Measurements from ENCODE around the gene WDR73. TPM values are rescaled to one million over a fixed set of nuclear protein-coding genes. Genes with fewer than 3 reads are reported as not detected.
A peak's percentile ranks its signal among the peaks of the same experiment; 100 is the strongest.

The WDR73 gene
- total and polyA plus RNA-seq, 4 donors, result 7.5 to 16.0 (median 10.1) TPM

DNA sequence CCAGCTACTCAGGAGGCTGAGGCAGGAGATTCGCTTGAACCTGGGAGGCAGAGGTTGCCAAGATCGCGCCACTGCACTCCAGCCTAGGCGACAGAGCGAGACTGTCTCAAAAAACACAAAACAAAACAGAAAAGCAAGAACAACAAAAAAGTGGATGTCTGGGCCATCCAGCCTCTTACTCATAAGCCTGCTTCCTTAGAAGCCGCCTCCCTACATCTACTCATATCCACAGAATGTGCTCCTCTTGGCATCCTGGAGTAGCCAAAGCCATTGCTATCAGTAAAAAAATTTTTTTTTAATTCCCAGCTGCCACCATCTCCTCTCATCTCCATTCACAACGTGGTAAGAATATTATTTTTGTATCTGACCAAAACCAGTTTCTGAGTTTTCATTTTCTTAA is 42.5 kb downstream of the WDR73 start:
- no peak for TF ChIP-seq SP1 (IDR thresholded peaks at IDR 0.05)
- WGBS, result 98% methylated on average over 7 of the region's 7 CpGs

GRCh38 chr15:84609818-84610525 is 44.1 kb downstream of the WDR73 start:
- TF ChIP-seq FOXA1 (IDR thresholded peaks at IDR 0.05) (peak; percentile 14), HNF4G (IDR thresholded peaks at IDR 0.05) (no peak), HNF4A (conservative IDR thresholded peaks at IDR 0.05) (peak; percentile 10 to 45), TAF1 (conservative IDR thresholded peaks at IDR 0.05) (no peak), RXRA (IDR thresholded peaks at IDR 0.05) (peak in 1 of 2 donors; percentile 49), RAD21 (IDR thresholded peaks at IDR 0.05) (no peak), SP1 (IDR thresholded peaks at IDR 0.05) (peak; percentile 17)
- TF ChIP-seq, protein P1, sequence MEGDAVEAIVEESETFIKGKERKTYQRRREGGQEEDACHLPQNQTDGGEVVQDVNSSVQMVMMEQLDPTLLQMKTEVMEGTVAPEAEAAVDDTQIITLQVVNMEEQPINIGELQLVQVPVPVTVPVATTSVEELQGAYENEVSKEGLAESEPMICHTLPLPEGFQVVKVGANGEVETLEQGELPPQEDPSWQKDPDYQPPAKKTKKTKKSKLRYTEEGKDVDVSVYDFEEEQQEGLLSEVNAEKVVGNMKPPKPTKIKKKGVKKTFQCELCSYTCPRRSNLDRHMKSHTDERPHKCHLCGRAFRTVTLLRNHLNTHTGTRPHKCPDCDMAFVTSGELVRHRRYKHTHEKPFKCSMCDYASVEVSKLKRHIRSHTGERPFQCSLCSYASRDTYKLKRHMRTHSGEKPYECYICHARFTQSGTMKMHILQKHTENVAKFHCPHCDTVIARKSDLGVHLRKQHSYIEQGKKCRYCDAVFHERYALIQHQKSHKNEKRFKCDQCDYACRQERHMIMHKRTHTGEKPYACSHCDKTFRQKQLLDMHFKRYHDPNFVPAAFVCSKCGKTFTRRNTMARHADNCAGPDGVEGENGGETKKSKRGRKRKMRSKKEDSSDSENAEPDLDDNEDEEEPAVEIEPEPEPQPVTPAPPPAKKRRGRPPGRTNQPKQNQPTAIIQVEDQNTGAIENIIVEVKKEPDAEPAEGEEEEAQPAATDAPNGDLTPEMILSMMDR (IDR thresholded peaks at IDR 0.05; ENCODE audit: low read depth, low read length, missing input control), result no peak
- TF ChIP-seq, protein P2, sequence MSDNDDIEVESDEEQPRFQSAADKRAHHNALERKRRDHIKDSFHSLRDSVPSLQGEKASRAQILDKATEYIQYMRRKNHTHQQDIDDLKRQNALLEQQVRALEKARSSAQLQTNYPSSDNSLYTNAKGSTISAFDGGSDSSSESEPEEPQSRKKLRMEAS (IDR thresholded peaks at IDR 0.05), result peak; percentile 82
- TF ChIP-seq, protein P3, sequence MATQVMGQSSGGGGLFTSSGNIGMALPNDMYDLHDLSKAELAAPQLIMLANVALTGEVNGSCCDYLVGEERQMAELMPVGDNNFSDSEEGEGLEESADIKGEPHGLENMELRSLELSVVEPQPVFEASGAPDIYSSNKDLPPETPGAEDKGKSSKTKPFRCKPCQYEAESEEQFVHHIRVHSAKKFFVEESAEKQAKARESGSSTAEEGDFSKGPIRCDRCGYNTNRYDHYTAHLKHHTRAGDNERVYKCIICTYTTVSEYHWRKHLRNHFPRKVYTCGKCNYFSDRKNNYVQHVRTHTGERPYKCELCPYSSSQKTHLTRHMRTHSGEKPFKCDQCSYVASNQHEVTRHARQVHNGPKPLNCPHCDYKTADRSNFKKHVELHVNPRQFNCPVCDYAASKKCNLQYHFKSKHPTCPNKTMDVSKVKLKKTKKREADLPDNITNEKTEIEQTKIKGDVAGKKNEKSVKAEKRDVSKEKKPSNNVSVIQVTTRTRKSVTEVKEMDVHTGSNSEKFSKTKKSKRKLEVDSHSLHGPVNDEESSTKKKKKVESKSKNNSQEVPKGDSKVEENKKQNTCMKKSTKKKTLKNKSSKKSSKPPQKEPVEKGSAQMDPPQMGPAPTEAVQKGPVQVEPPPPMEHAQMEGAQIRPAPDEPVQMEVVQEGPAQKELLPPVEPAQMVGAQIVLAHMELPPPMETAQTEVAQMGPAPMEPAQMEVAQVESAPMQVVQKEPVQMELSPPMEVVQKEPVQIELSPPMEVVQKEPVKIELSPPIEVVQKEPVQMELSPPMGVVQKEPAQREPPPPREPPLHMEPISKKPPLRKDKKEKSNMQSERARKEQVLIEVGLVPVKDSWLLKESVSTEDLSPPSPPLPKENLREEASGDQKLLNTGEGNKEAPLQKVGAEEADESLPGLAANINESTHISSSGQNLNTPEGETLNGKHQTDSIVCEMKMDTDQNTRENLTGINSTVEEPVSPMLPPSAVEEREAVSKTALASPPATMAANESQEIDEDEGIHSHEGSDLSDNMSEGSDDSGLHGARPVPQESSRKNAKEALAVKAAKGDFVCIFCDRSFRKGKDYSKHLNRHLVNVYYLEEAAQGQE (IDR thresholded peaks at IDR 0.05), result no peak
- WGBS, result 51% methylated on average over 11 of the region's 11 CpGs
- no peak for DNase-seq (ENCODE audit: low spot score)
- H3K9me3 ChIP-seq (ENCODE audit: control insufficient read depth in 4 of 4, low read length in 3 of 4), result no peaks in the 10 kb centered on the region
- H3K4me1 ChIP-seq (ENCODE audit: control insufficient read depth in 4 of 4, insufficient read depth in 4 of 4, low read length in 3 of 4), result peaks cover 16 to 42% (median 23%) of the 10 kb centered on the region in 4 donors
- H3K9ac ChIP-seq (ENCODE audit: low read depth in 1 of 2, low read length in 2 of 2), result no peak overlapping the region
- no peak overlapping the region for H3K4me3 ChIP-seq (ENCODE audit: low read depth in 1 of 3, low read length in 3 of 3)
- H3K36me3 ChIP-seq (ENCODE audit: control insufficient read depth in 4 of 4, insufficient read depth in 3 of 4, low read depth in 1 of 4, low read length in 3 of 4), result peaks cover 0 to 6% (median under 1%) of the 10 kb centered on the region in 4 donors
- no peaks in the 10 kb centered on the region for H3K27me3 ChIP-seq (ENCODE audit: control insufficient read depth in 4 of 4, insufficient read depth in 4 of 4, low read length in 3 of 4)
- peak overlapping the region in 1 of 2 donors; percentile 61 for H3K27ac ChIP-seq (ENCODE audit: low read depth in 1 of 2, low read length in 2 of 2)

More for the DNA sequence above, 42.5 kb downstream of the WDR73 start:
- no peaks in the 10 kb centered on the region for H3K27me3 ChIP-seq (ENCODE audit: control insufficient read depth in 4 of 4, insufficient read depth in 4 of 4, low read length in 3 of 4)
- H3K36me3 ChIP-seq (ENCODE audit: control insufficient read depth in 4 of 4, insufficient read depth in 3 of 4, low read depth in 1 of 4, low read length in 3 of 4), result peaks cover 0 to 1% (median 0%) of the 10 kb centered on the region in 4 donors
- peaks cover 3 to 27% (median 13%) of the 10 kb centered on the region in 4 donors for H3K4me1 ChIP-seq (ENCODE audit: control insufficient read depth in 4 of 4, insufficient read depth in 4 of 4, low read length in 3 of 4)
- no peak overlapping the region for H3K4me3 ChIP-seq (ENCODE audit: low read depth in 1 of 3, low read length in 3 of 3)
- H3K27ac ChIP-seq (ENCODE audit: low read depth in 1 of 2, low read length in 2 of 2), result no peak overlapping the region
- H3K9ac ChIP-seq (ENCODE audit: low read depth in 1 of 2, low read length in 2 of 2), result no peak overlapping the region
- no peaks in the 10 kb centered on the region for H3K9me3 ChIP-seq (ENCODE audit: control insufficient read depth in 4 of 4, low read length in 3 of 4)
- no peak for DNase-seq (ENCODE audit: low spot score)

GRCh38 chr15:84608707-84609284 is 45.3 kb downstream of the WDR73 start:
- Histone ChIP-seq H3K27me3 (ENCODE audit: control insufficient read depth in 4 of 4, insufficient read depth in 4 of 4, low read length in 3 of 4) (no peaks in the 10 kb centered on the region), H3K4me1 (ENCODE audit: control insufficient read depth in 4 of 4, insufficient read depth in 4 of 4, low read length in 3 of 4) (peaks cover 16 to 45% (median 26%) of the 10 kb centered on the region in 4 donors), H3K4me3 (ENCODE audit: low read depth in 1 of 3, low read length in 3 of 3) (no peak overlapping the region), H3K9ac (ENCODE audit: low read depth in 1 of 2, low read length in 2 of 2) (no peak overlapping the region), H3K9me3 (ENCODE audit: control insufficient read depth in 4 of 4, low read length in 3 of 4) (no peaks in the 10 kb centered on the region), H3K27ac (ENCODE audit: low read depth in 1 of 2, low read length in 2 of 2) (no peak overlapping the region), H3K36me3 (ENCODE audit: control insufficient read depth in 4 of 4, insufficient read depth in 3 of 4, low read depth in 1 of 4, low read length in 3 of 4) (peaks cover 1 to 6% (median 4%) of the 10 kb centered on the region in 4 donors)
- no peak for DNase-seq (ENCODE audit: low spot score)
- WGBS, result 85% methylated on average over 1 of the region's 1 CpG
- TF ChIP-seq, protein P2 (IDR thresholded peaks at IDR 0.05), result no peak
- TF ChIP-seq FOXA1 (IDR thresholded peaks at IDR 0.05) (no peak), HNF4G (IDR thresholded peaks at IDR 0.05) (no peak), RXRA (IDR thresholded peaks at IDR 0.05) (no peak), HNF4A (conservative IDR thresholded peaks at IDR 0.05) (no peak), RAD21 (IDR thresholded peaks at IDR 0.05) (no peak), EGR1 (IDR thresholded peaks at IDR 0.05; ENCODE audit: low read depth in 2 of 2) (no peak), TAF1 (conservative IDR thresholded peaks at IDR 0.05) (no peak)
- TF ChIP-seq, protein P4, sequence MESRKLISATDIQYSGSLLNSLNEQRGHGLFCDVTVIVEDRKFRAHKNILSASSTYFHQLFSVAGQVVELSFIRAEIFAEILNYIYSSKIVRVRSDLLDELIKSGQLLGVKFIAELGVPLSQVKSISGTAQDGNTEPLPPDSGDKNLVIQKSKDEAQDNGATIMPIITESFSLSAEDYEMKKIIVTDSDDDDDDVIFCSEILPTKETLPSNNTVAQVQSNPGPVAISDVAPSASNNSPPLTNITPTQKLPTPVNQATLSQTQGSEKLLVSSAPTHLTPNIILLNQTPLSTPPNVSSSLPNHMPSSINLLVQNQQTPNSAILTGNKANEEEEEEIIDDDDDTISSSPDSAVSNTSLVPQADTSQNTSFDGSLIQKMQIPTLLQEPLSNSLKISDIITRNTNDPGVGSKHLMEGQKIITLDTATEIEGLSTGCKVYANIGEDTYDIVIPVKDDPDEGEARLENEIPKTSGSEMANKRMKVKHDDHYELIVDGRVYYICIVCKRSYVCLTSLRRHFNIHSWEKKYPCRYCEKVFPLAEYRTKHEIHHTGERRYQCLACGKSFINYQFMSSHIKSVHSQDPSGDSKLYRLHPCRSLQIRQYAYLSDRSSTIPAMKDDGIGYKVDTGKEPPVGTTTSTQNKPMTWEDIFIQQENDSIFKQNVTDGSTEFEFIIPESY (IDR thresholded peaks at IDR 0.05), result no peak
- TF ChIP-seq, protein P3 (IDR thresholded peaks at IDR 0.05), result no peak

Measured in liver (tissue), 9 donors.